Natural killer cell (primary cell): ENCODE measurements around the gene ETV6. TPM values are rescaled to one million over a fixed set of nuclear protein-coding genes. Genes with fewer than 3 reads are reported as not detected.
A peak's percentile ranks its signal among the peaks of the same experiment; 100 is the strongest.

Experiments
- ATAC-seq, 3 donors: fragments of 150-1000 bp in 2 of 3; fragments of 200-7000 bp in 1 of 3; cut with Tn5 transposase; 1 replicate in 1 of 3; 2 replicates in 2 of 3; pipeline ENCODE4 v1.10.0; 2021; ENCODE audit warnings: mild to moderate bottlenecking in 2 of 3, moderate library complexity in 2 of 3
- DNase-seq, 2 donors: peaks; one replicate each; pipeline versions ENCODE4 v3.0.0 to v3.0.0-alpha.2; 2013 to 2021; ENCODE audit warnings: mixed read lengths in 1 of 2
- H3K27ac ChIP-seq: one replicate; pipeline ENCODE4 v1.5.1; 2013; ENCODE audit warnings: mild to moderate bottlenecking, low read length
- H3K27me3 ChIP-seq: one replicate; pipeline ENCODE4 v1.6.1; 2013; ENCODE audit warnings: low read length; ENCODE audit not compliant: control insufficient read depth, insufficient read depth
- H3K36me3 ChIP-seq: one replicate; pipeline ENCODE4 v1.6.1; 2013; ENCODE audit warnings: low read length; ENCODE audit not compliant: control insufficient read depth, insufficient read depth
- H3K4me1 ChIP-seq: one replicate; pipeline ENCODE4 v1.6.1; 2013; ENCODE audit warnings: low read length; ENCODE audit not compliant: control insufficient read depth, insufficient read depth
- H3K4me3 ChIP-seq: one replicate; pipeline ENCODE4 v1.5.1; 2013; ENCODE audit warnings: low read length
- H3K9me3 ChIP-seq: one replicate; pipeline ENCODE4 v1.6.1; 2013; ENCODE audit warnings: low read length; ENCODE audit not compliant: control insufficient read depth, insufficient read depth
- H3K27ac Mint-ChIP-seq, 2 donors: one replicate each; pipeline ENCODE4 v1.8.0; 2022; ENCODE audit warnings: mild to moderate bottlenecking in 2 of 2, mixed read lengths in 2 of 2, moderate library complexity in 1 of 2
- H3K27me3 Mint-ChIP-seq, 2 donors: one replicate each; pipeline ENCODE4 v1.8.0; 2022; ENCODE audit warnings: low read depth in 2 of 2, mixed read lengths in 2 of 2
- H3K36me3 Mint-ChIP-seq: one replicate; pipeline ENCODE4 v1.8.0; 2022; ENCODE audit warnings: mixed read lengths
- H3K4me1 Mint-ChIP-seq, 2 donors: one replicate each; pipeline ENCODE4 v1.8.0; 2022; ENCODE audit warnings: mixed read lengths in 2 of 2
- H3K4me3 Mint-ChIP-seq: one replicate; pipeline ENCODE4 v1.8.0; 2022; ENCODE audit warnings: mild to moderate bottlenecking, moderate library complexity, mixed read lengths
- H3K9me3 Mint-ChIP-seq, 2 donors: one replicate each; pipeline ENCODE4 v1.8.0; 2022; ENCODE audit warnings: mixed read lengths in 2 of 2
- WGBS: methylation state at CpG from one replicate; pipeline ENCODE4 v1.1.7; 2013; ENCODE audit warnings: missing lambda C conversion rate; ENCODE audit not compliant: insufficient coverage; 5-methylcytosine and 5-hydroxymethylcytosine counted together
- intact Hi-C: fragments of 100-400 bp; cut with micrococcal nuclease; formaldehyde crosslinking; loops from one replicate; pipeline ENCODE4 v1.14.2; 2022
- total RNA-seq, 4 donors: library from RNA; stranded (reverse); fragments of 120-200 nt in 1 of 4; gene quantifications; one replicate each; pipeline versions ENCODE4 v1.2.3 to v1.2.4, GENCODE V29; 2013 to 2022
- TF ChIP-seq, protein P1 (sequence below): fragments of 200-600 bp; IDR thresholded peaks from one replicate; pipeline ENCODE4 v1.8.0; 2022; ENCODE audit warnings: antibody characterized with exemption

ETV6 gene
- total RNA-seq, 3 donors from 2014 or later (not counting 1 experiment from before 2014, with no cell fraction given), result 38.9 to 49.5 (median 40.6) TPM

DNA sequence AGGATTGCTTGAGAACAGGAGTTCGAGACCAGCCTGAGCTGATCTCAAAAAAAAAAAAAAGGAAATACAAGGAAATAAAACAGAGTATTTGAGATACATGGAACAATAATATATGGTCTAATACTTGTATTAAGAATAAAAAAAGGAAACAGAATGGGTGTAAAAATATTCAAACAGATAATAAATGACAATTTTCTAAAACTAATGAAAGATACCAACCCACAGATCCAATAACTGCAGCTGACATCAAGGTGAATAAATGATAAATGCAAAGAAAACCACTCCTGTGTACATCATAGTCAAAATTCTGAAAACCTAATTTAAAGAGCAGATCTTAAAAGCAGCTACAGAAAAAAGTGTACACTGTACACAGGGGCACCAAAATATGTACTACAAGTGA, 4.1 kb upstream of the ETV6 start:
- no peaks in the 10 kb centered on the region for H3K27me3 ChIP-seq
- Mint-ChIP-seq H3K27me3 (no peaks in the 10 kb centered on the region), H3K36me3 (no peaks in the 10 kb centered on the region), H3K4me3 (no peak overlapping the region), H3K27ac (no peak overlapping the region), H3K9me3 (no peaks in the 10 kb centered on the region), H3K4me1 (peaks cover 5% of the 10 kb centered on the region in 2 donors)
- TF ChIP-seq, protein P1, sequence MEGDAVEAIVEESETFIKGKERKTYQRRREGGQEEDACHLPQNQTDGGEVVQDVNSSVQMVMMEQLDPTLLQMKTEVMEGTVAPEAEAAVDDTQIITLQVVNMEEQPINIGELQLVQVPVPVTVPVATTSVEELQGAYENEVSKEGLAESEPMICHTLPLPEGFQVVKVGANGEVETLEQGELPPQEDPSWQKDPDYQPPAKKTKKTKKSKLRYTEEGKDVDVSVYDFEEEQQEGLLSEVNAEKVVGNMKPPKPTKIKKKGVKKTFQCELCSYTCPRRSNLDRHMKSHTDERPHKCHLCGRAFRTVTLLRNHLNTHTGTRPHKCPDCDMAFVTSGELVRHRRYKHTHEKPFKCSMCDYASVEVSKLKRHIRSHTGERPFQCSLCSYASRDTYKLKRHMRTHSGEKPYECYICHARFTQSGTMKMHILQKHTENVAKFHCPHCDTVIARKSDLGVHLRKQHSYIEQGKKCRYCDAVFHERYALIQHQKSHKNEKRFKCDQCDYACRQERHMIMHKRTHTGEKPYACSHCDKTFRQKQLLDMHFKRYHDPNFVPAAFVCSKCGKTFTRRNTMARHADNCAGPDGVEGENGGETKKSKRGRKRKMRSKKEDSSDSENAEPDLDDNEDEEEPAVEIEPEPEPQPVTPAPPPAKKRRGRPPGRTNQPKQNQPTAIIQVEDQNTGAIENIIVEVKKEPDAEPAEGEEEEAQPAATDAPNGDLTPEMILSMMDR, result no peak
- no peak overlapping the region for H3K27ac ChIP-seq
- H3K36me3 ChIP-seq, result no peaks in the 10 kb centered on the region
- WGBS, result 92% methylated on average over 1 of the region's 1 CpG
- DNase-seq (no peak), ATAC-seq (no peak)
- intact Hi-C loops, result no loop called here
- H3K4me1 ChIP-seq, result peaks cover 4% of the 10 kb centered on the region
- H3K9me3 ChIP-seq, result no peaks in the 10 kb centered on the region
- H3K4me3 ChIP-seq, result no peak overlapping the region

DNA sequence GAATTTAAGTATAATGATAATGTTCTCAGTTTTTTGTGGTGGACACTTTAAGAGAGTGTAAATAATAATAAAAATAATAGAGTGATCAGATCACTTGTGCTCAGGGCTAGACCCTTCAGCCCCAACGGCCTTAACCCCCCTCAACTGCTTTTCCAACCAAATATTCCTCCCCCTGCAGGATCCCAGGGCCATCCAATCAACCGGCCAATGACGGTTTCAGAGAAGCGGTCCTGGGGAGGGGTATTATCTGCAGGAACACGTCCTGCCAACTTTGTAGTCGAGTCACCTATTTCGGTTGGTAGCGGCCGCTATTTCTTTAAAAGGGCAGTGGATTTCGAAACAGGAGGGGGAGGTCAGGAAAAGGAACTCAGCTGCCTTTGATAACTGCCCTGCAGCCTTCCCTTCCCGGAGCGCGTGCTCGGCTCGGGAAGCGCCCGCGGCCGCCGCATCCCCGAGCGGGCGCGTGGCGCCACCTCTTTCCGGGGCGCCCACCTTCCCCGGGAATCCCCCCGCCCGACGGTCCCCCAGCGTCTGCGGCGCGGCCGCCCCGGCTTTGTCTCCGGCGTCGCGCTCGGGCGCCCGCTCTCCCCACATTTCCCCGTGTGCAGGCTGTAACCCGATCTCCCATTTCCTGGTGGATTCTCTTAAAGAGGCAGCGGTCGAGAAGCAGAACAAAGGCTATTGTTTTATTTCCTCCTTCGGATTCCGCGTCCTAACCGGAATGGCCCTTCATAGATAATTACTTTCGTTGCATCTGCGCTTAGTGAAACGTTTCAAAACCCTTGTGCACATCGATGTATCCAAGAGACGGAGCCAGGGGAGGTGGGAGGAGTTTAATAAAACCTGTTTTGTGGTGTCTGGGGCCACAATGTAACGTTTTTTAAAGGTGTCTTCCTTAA, 711 bp upstream of the ETV6 start:
- Mint-ChIP-seq H3K36me3 (no peaks in the 10 kb centered on the region), H3K4me1 (peaks cover 38% of the 10 kb centered on the region in 2 donors), H3K27ac (peak overlapping the region; percentile 88 to 95), H3K9me3 (no peaks in the 10 kb centered on the region), H3K27me3 (no peaks in the 10 kb centered on the region), H3K4me3 (peak overlapping the region; percentile 98)
- H3K4me1 ChIP-seq, result peaks cover 20% of the 10 kb centered on the region
- ATAC-seq (peak; percentile 45 to 62 (median 49)), DNase-seq (peak; percentile 61 to 84)
- no peaks in the 10 kb centered on the region for H3K27me3 ChIP-seq
- H3K27ac ChIP-seq, result peak overlapping the region; percentile 91
- intact Hi-C loops, result no loop called here
- TF ChIP-seq, protein P1, result no peak
- WGBS, result under 1% methylated on average over 57 of the region's 58 CpGs
- H3K4me3 ChIP-seq, result peak overlapping the region; percentile 97
- no peaks in the 10 kb centered on the region for H3K36me3 ChIP-seq
- no peaks in the 10 kb centered on the region for H3K9me3 ChIP-seq

- H3K4me3 Mint-ChIP-seq, result peak overlapping the region; percentile 91
- TF ChIP-seq, protein P1, result no peak
- no peaks in the 10 kb centered on the region for H3K9me3 ChIP-seq
- H3K36me3 Mint-ChIP-seq, result no peaks in the 10 kb centered on the region
- H3K4me1 ChIP-seq, result peaks cover 33% of the 10 kb centered on the region
- peak; percentile 27 to 40 (median 30) for ATAC-seq
- intact Hi-C loops, result loop anchor here (2.0 to 10.0 kb wide), 2 partner anchors 360 to 1064 kb away; partner anchors contain the start of gene CDKN1B
- H3K4me3 ChIP-seq, result peak overlapping the region; percentile 86
- H3K27ac Mint-ChIP-seq, result peak overlapping the region; percentile 88 to 95
- no peaks in the 10 kb centered on the region for H3K27me3 Mint-ChIP-seq
- H3K27ac ChIP-seq, result peak overlapping the region; percentile 84
- no peaks in the 10 kb centered on the region for H3K27me3 ChIP-seq
- peaks cover 38 to 46% of the 10 kb centered on the region in 2 donors for H3K4me1 Mint-ChIP-seq
- H3K9me3 Mint-ChIP-seq, result no peaks in the 10 kb centered on the region
- WGBS, result under 1% methylated on average over 23 of the region's 25 CpGs
- DNase-seq, result peak in 1 of 2 donors; percentile 58
- H3K36me3 ChIP-seq, result no peaks in the 10 kb centered on the region
These were observed 1.1 kb downstream of the ETV6 start for GRCh38 chr12:11650286-11651281.
